Measurements from ENCODE around the gene FAM171A1. TPM values are rescaled to one million over a fixed set of nuclear protein-coding genes. Genes with fewer than 3 reads are reported as not detected.

The FAM171A1 gene
- total RNA-seq, 1 donor, result 25.0 TPM

- H2AFZ ChIP-seq (ENCODE audit: low read length), result no peak overlapping the region
- no peaks in the 10 kb centered on the region for H3K9me3 ChIP-seq (ENCODE audit: low read depth, low read length)
- no peaks in the 10 kb centered on the region for H3K27me3 ChIP-seq (ENCODE audit: insufficient read depth, low read length)
- no peak for DNase-seq (ENCODE audit: insufficient read length, low spot score, missing footprints)
- H3K36me3 ChIP-seq (ENCODE audit: insufficient read depth, low read length), result no peaks in the 10 kb centered on the region
- H3K27ac ChIP-seq (ENCODE audit: low read depth, low read length), result no peak overlapping the region
- TF ChIP-seq, protein P1, sequence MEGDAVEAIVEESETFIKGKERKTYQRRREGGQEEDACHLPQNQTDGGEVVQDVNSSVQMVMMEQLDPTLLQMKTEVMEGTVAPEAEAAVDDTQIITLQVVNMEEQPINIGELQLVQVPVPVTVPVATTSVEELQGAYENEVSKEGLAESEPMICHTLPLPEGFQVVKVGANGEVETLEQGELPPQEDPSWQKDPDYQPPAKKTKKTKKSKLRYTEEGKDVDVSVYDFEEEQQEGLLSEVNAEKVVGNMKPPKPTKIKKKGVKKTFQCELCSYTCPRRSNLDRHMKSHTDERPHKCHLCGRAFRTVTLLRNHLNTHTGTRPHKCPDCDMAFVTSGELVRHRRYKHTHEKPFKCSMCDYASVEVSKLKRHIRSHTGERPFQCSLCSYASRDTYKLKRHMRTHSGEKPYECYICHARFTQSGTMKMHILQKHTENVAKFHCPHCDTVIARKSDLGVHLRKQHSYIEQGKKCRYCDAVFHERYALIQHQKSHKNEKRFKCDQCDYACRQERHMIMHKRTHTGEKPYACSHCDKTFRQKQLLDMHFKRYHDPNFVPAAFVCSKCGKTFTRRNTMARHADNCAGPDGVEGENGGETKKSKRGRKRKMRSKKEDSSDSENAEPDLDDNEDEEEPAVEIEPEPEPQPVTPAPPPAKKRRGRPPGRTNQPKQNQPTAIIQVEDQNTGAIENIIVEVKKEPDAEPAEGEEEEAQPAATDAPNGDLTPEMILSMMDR (IDR thresholded peaks at IDR 0.05; ENCODE audit: extremely low read depth, low read depth, low read length), result no peak
- no peaks in the 10 kb centered on the region for H3K79me2 ChIP-seq (ENCODE audit: insufficient read depth, low read length)
- H4K20me1 ChIP-seq (ENCODE audit: insufficient read depth, low read length), result peaks cover 3% of the 10 kb centered on the region
- H3K4me1 ChIP-seq (ENCODE audit: insufficient read depth, low read length), result no peaks in the 10 kb centered on the region
- no peak overlapping the region for H3K4me2 ChIP-seq (ENCODE audit: insufficient read depth, low read length)
- no peak overlapping the region for H3K4me3 ChIP-seq (ENCODE audit: insufficient read depth, low read length)
Measured at GRCh38 chr10:15263657-15264323, 107.3 kb downstream of the FAM171A1 start.

- H3K27me3 ChIP-seq (ENCODE audit: insufficient read depth, low read length), result no peaks in the 10 kb centered on the region
- peak; percentile 31 for DNase-seq (ENCODE audit: insufficient read length, low spot score, missing footprints)
- H3K36me3 ChIP-seq (ENCODE audit: insufficient read depth, low read length), result no peaks in the 10 kb centered on the region
- H3K4me2 ChIP-seq (ENCODE audit: insufficient read depth, low read length), result no peak overlapping the region
- no peak overlapping the region for H3K4me3 ChIP-seq (ENCODE audit: insufficient read depth, low read length)
- H2AFZ ChIP-seq (ENCODE audit: low read length), result no peak overlapping the region
- no peaks in the 10 kb centered on the region for H3K9me3 ChIP-seq (ENCODE audit: low read depth, low read length)
- H3K4me1 ChIP-seq (ENCODE audit: insufficient read depth, low read length), result no peaks in the 10 kb centered on the region
- no peak overlapping the region for H3K27ac ChIP-seq (ENCODE audit: low read depth, low read length)
- peaks cover 7% of the 10 kb centered on the region for H4K20me1 ChIP-seq (ENCODE audit: insufficient read depth, low read length)
- TF ChIP-seq, protein P1 (IDR thresholded peaks at IDR 0.05; ENCODE audit: extremely low read depth, low read depth, low read length), result peak; percentile 45
- peaks cover 5% of the 10 kb centered on the region for H3K79me2 ChIP-seq (ENCODE audit: insufficient read depth, low read length)
Measured at GRCh38 chr10:15262036-15262713, 108.9 kb downstream of the FAM171A1 start.

DNA sequence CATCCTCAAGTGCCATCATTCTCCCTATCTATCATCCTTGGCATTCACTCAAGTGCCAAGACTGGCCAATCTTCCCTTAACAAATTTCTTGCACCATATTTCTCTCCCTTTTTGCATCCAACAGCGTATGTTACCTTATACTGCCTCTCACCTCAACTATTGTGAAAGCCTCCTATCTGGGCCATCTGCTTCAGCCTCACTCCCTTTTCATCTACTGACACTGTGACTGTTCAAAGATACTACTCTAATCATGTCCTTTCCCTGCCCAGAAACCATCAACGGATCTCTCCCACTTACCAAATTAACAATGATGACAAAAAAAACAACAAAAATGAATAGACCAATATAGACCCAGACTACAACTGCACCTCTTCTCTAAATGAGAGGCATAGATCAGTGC, 112.0 kb downstream of the FAM171A1 start:
- H2AFZ ChIP-seq (ENCODE audit: low read length), result no peak overlapping the region
- H3K27ac ChIP-seq (ENCODE audit: low read depth, low read length), result no peak overlapping the region
- H4K20me1 ChIP-seq (ENCODE audit: insufficient read depth, low read length), result peaks cover 3% of the 10 kb centered on the region
- no peaks in the 10 kb centered on the region for H3K9me3 ChIP-seq (ENCODE audit: low read depth, low read length)
- H3K27me3 ChIP-seq (ENCODE audit: insufficient read depth, low read length), result no peaks in the 10 kb centered on the region
- DNase-seq (ENCODE audit: insufficient read length, low spot score, missing footprints), result no peak
- no peaks in the 10 kb centered on the region for H3K36me3 ChIP-seq (ENCODE audit: insufficient read depth, low read length)
- no peaks in the 10 kb centered on the region for H3K4me1 ChIP-seq (ENCODE audit: insufficient read depth, low read length)
- no peak overlapping the region for H3K4me2 ChIP-seq (ENCODE audit: insufficient read depth, low read length)
- TF ChIP-seq, protein P1 (IDR thresholded peaks at IDR 0.05; ENCODE audit: extremely low read depth, low read depth, low read length), result no peak
- H3K79me2 ChIP-seq (ENCODE audit: insufficient read depth, low read length), result peaks cover 5% of the 10 kb centered on the region
- no peak overlapping the region for H3K4me3 ChIP-seq (ENCODE audit: insufficient read depth, low read length)

- no peak overlapping the region for H2AFZ ChIP-seq (ENCODE audit: low read length)
- no peaks in the 10 kb centered on the region for H3K36me3 ChIP-seq (ENCODE audit: insufficient read depth, low read length)
- H3K4me1 ChIP-seq (ENCODE audit: insufficient read depth, low read length), result no peaks in the 10 kb centered on the region
- H3K27me3 ChIP-seq (ENCODE audit: insufficient read depth, low read length), result no peaks in the 10 kb centered on the region
- H4K20me1 ChIP-seq (ENCODE audit: insufficient read depth, low read length), result peaks cover 3% of the 10 kb centered on the region
- TF ChIP-seq, protein P1 (IDR thresholded peaks at IDR 0.05; ENCODE audit: extremely low read depth, low read depth, low read length), result no peak
- H3K4me2 ChIP-seq (ENCODE audit: insufficient read depth, low read length), result no peak overlapping the region
- no peak overlapping the region for H3K27ac ChIP-seq (ENCODE audit: low read depth, low read length)
- DNase-seq (ENCODE audit: insufficient read length, low spot score, missing footprints), result no peak
- no peaks in the 10 kb centered on the region for H3K9me3 ChIP-seq (ENCODE audit: low read depth, low read length)
- H3K79me2 ChIP-seq (ENCODE audit: insufficient read depth, low read length), result peaks cover 5% of the 10 kb centered on the region
- H3K4me3 ChIP-seq (ENCODE audit: insufficient read depth, low read length), result no peak overlapping the region
Measured at GRCh38 chr10:15258255-15258654, 112.8 kb downstream of the FAM171A1 start.

Measured in osteoblast (primary cell).